Lower lobe of right lung (tissue), 2 donors: Measurements from ENCODE around the gene SARS2. TPM values are rescaled to one million over a fixed set of nuclear protein-coding genes. Genes with fewer than 3 reads are reported as not detected.
"Not testable (repeated sequence)": the region's sequence is repeated elsewhere in the genome, so short reads cannot be mapped to it uniquely, and the experiment has no call there.

ENCODE experiments used
- ATAC-seq, 2 donors: fragments of 200-7000 bp; cut with Tn5 transposase; one replicate each; pipeline ENCODE4 v1.9.1; 2020 to 2022; ENCODE audit warnings: mild to moderate bottlenecking in 2 of 2, moderate library complexity in 2 of 2
- DNase-seq: peaks from one replicate; pipeline ENCODE4 v3.0.0-alpha.2; 2020
- H3K27ac ChIP-seq: fragments of 200-600 bp; one replicate; pipeline ENCODE4 v1.8.0; 2022
- H3K27me3 ChIP-seq: fragments of 200-600 bp; one replicate; pipeline ENCODE4 v1.8.0; 2022; ENCODE audit warnings: low read depth
- H3K36me3 ChIP-seq: fragments of 200-600 bp; one replicate; pipeline ENCODE4 v1.8.0; 2022; ENCODE audit warnings: mild to moderate bottlenecking
- H3K4me1 ChIP-seq: fragments of 200-600 bp; one replicate; pipeline ENCODE4 v1.8.0; 2022
- H3K4me3 ChIP-seq: fragments of 200-600 bp; one replicate; pipeline ENCODE4 v1.8.0; 2022; ENCODE audit warnings: mild to moderate bottlenecking
- H3K9me3 ChIP-seq: fragments of 200-600 bp; one replicate; pipeline ENCODE4 v1.8.0; 2022
- CTCF ChIP-seq: fragments of 200-600 bp; IDR thresholded peaks from one replicate; pipeline ENCODE4 v1.8.0; 2022; ENCODE audit warnings: antibody characterized with exemption, mild to moderate bottlenecking
- intact Hi-C: fragments of 100-400 bp; cut with DNase I; formaldehyde crosslinking; loops from one replicate; pipeline ENCODE4 v1.11.0; 2022
- total RNA-seq: library from RNA; stranded (reverse); fragmentation: NEBNext Ultra II Directional; extraction: Animal tissue kit (Norgen Biotek cat#: 25700); gene quantifications from one replicate; pipeline ENCODE4 v1.2.1, GENCODE V29; 2021
- donor health status: DM: no; HTN: yes; CAD: no; lungs with severe emphysema.

The SARS2 gene
- total RNA-seq, 1 donor from 2014 or later, result 21.0 TPM

GRCh38 chr19:38891771-38892170, 38.8 kb downstream of the SARS2 start:
- TF ChIP-seq CTCF, result no peak
- no peaks in the 10 kb centered on the region for H3K27me3 ChIP-seq
- peaks cover 12% of the 10 kb centered on the region for H3K4me1 ChIP-seq
- no peaks in the 10 kb centered on the region for H3K9me3 ChIP-seq
- H3K4me3 ChIP-seq, result no peak overlapping the region
- intact Hi-C loops, result no loop called here
- ATAC-seq, result no peak
- no peak overlapping the region for H3K27ac ChIP-seq
- H3K36me3 ChIP-seq, result peaks cover 59% of the 10 kb centered on the region
- no peak for DNase-seq

GRCh38 chr19:38890686-38891085, 39.9 kb downstream of the SARS2 start:
- Histone ChIP-seq H3K27ac (no peak overlapping the region), H3K4me3 (no peak overlapping the region), H3K4me1 (peaks cover 12% of the 10 kb centered on the region), H3K9me3 (no peaks in the 10 kb centered on the region), H3K36me3 (peaks cover 66% of the 10 kb centered on the region), H3K27me3 (no peaks in the 10 kb centered on the region)
- intact Hi-C loops, result no loop called here
- TF ChIP-seq CTCF, result no peak
- DNase-seq (no peak), ATAC-seq (no peak)

GRCh38 chr19:38889803-38890202, 40.8 kb downstream of the SARS2 start:
- H3K36me3 ChIP-seq, result peaks cover 66% of the 10 kb centered on the region
- H3K27ac ChIP-seq, result no peak overlapping the region
- H3K4me3 ChIP-seq, result no peak overlapping the region
- no peaks in the 10 kb centered on the region for H3K9me3 ChIP-seq
- ATAC-seq (no peak), DNase-seq (no peak)
- H3K27me3 ChIP-seq, result no peaks in the 10 kb centered on the region
- intact Hi-C loops, result no loop called here
- H3K4me1 ChIP-seq, result peaks cover 12% of the 10 kb centered on the region
- TF ChIP-seq CTCF, result no peak

DNA sequence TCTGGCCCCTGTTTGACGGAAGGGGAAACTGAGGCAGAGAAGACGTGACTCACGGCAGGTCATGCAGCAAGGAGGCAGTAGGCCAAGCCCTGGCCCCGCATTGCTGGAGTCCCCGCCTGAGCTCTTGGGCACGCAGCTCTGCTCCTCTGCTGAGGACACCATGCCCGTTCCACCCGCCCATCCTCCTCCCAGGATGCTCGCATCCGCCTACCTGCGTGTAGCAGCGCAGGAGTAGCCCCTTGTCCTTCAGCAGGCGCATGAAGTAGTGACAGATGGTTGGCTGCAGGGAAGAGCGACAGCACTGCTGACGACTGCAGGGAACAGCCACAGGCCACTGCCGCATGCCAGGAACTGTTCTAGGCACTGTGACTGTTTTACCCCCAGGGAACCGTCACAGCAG, 41.7 kb downstream of the SARS2 start:
- no peak for TF ChIP-seq CTCF
- ATAC-seq (no peak), DNase-seq (no peak)
- no peaks in the 10 kb centered on the region for H3K9me3 ChIP-seq
- intact Hi-C loops, result no loop called here
- H3K27me3 ChIP-seq, result no peaks in the 10 kb centered on the region
- peaks cover 66% of the 10 kb centered on the region for H3K36me3 ChIP-seq
- peaks cover 9% of the 10 kb centered on the region for H3K4me1 ChIP-seq
- no peak overlapping the region for H3K4me3 ChIP-seq
- H3K27ac ChIP-seq, result no peak overlapping the region

DNA sequence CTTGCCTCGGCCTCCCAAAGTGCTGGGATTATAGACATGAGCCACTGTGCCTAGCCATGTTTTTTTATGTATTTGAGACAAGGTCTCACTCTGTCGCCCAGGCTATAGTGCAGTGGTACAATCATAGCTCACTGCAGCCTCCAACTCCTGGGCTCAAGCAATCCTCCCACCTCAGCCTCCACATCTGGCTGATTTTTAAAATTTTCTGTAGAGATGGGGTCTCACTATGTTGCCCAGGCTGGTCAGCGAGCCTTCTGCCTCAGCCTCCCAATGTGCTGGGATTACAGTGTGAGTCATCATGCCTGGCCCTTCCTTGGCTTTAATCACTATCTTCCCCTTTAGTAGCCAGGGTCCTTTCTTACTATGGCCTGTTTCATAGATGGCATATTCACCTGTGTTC, 45.9 kb downstream of the SARS2 start:
- H3K27ac ChIP-seq, H3K4me1 ChIP-seq, ATAC-seq, DNase-seq, H3K27me3 ChIP-seq, H3K9me3 ChIP-seq, intact Hi-C loops, H3K4me3 ChIP-seq: not testable (repeated sequence)
- H3K36me3 ChIP-seq, result peaks cover 71% of the 10 kb centered on the region

DNA sequence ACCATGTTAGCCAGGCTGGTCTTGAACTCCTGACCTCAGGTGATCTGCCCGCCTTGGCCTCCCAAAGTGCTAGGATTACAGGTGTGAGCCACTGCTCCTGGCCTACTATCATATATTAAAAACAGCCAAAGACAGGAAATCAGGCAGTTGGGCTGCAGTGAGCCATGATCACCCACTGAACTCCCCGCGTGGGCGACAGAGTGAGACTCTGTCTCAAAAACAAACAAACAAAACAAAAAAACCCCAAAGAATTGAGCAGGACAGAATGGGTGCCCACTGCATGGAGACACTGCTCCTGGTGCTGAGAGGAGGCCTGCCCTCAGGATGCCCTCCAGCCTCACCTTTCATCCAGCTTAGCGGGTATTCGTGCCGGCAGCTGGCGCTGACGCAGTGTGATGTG, 47.3 kb downstream of the SARS2 start:
- Histone ChIP-seq H3K27ac (no peak overlapping the region), H3K36me3 (peaks cover 64% of the 10 kb centered on the region)
- no peak for TF ChIP-seq CTCF

More for the DNA sequence above, 47.3 kb downstream of the SARS2 start:
- DNase-seq (no peak), ATAC-seq (no peak)
- Histone ChIP-seq H3K27me3 (no peaks in the 10 kb centered on the region), H3K9me3 (no peaks in the 10 kb centered on the region), H3K4me3 (no peak overlapping the region), H3K4me1 (peaks cover 5% of the 10 kb centered on the region)
- intact Hi-C loops, result no loop called here
